Measurements from ENCODE around the gene TIGD7. TPM values are rescaled to one million over a fixed set of nuclear protein-coding genes. Genes with fewer than 3 reads are reported as not detected.

The TIGD7 gene
- total and polyA plus RNA-seq, 2 of the 8 experiments (the other 6 are each of a cell fraction or from before 2014, with no cell fraction given): 3.0 to 8.9 TPM

- TF ChIP-seq POLR2A (IDR thresholded peaks at IDR 0.05; ENCODE audit: control extremely low read depth in 1 of 2, low read depth in 2 of 2, low read length in 2 of 2): peak in 1 of 2 experiments; percentile 11; a peak in 1 of 3 replicates
Measured at GRCh38 chr16:3282103-3282729, 23.0 kb downstream of the TIGD7 start (continued).
